ENCODE measurements around the gene LURAP1L.

The LURAP1L gene

GRCh38 chr9:12801187-12801586 lies 26.4 kb downstream of the LURAP1L start:
- Histone ChIP-seq H3K9ac (ENCODE audit: low read length) (no peak overlapping the region), H3K9me3 (ENCODE audit: insufficient read depth, low read length) (no peaks in the 10 kb centered on the region), H3K4me2 (ENCODE audit: low read length) (no peak overlapping the region), H2AFZ (ENCODE audit: low read depth, low read length) (no peak overlapping the region), H3K36me3 (replicated peaks; ENCODE audit: low read depth, low read length) (no peaks in the 10 kb centered on the region), H3K4me3 (ENCODE audit: low read length) (no peak overlapping the region), H4K20me1 (ENCODE audit: insufficient read depth, low read length) (no peaks in the 10 kb centered on the region), H3K27ac (ENCODE audit: low read length) (no peak overlapping the region), H3K4me1 (ENCODE audit: low read length) (no peaks in the 10 kb centered on the region), H3K27me3 (ENCODE audit: low read depth, low read length) (no peaks in the 10 kb centered on the region), H3K79me2 (ENCODE audit: low read length) (no peaks in the 10 kb centered on the region)
- no peak for TF ChIP-seq CTCF (IDR thresholded peaks at IDR 0.05; ENCODE audit: low read depth, low read length)
- no peak for TF ChIP-seq EZH2phosphoT487 (IDR thresholded peaks at IDR 0.05; ENCODE audit: low read depth)

GRCh38 chr9:12801663-12802062 lies 26.8 kb downstream of the LURAP1L start:
- Histone ChIP-seq H3K4me1 (ENCODE audit: low read length) (no peaks in the 10 kb centered on the region), H3K9me3 (ENCODE audit: insufficient read depth, low read length) (no peaks in the 10 kb centered on the region), H3K4me3 (ENCODE audit: low read length) (no peak overlapping the region), H3K4me2 (ENCODE audit: low read length) (no peak overlapping the region), H4K20me1 (ENCODE audit: insufficient read depth, low read length) (no peaks in the 10 kb centered on the region), H3K27ac (ENCODE audit: low read length) (no peak overlapping the region), H2AFZ (ENCODE audit: low read depth, low read length) (no peak overlapping the region), H3K36me3 (replicated peaks; ENCODE audit: low read depth, low read length) (no peaks in the 10 kb centered on the region), H3K27me3 (ENCODE audit: low read depth, low read length) (no peaks in the 10 kb centered on the region), H3K9ac (ENCODE audit: low read length) (no peak overlapping the region), H3K79me2 (ENCODE audit: low read length) (no peaks in the 10 kb centered on the region)
- TF ChIP-seq EZH2phosphoT487 (IDR thresholded peaks at IDR 0.05; ENCODE audit: low read depth) (no peak), CTCF (IDR thresholded peaks at IDR 0.05; ENCODE audit: low read depth, low read length) (no peak)

GRCh38 chr9:12802093-12802492 lies 27.3 kb downstream of the LURAP1L start:
- TF ChIP-seq EZH2phosphoT487 (IDR thresholded peaks at IDR 0.05; ENCODE audit: low read depth): no peak
- TF ChIP-seq CTCF (IDR thresholded peaks at IDR 0.05; ENCODE audit: low read depth, low read length): no peak
- Histone ChIP-seq H2AFZ (ENCODE audit: low read depth, low read length) (no peak overlapping the region), H3K27me3 (ENCODE audit: low read depth, low read length) (no peaks in the 10 kb centered on the region), H3K79me2 (ENCODE audit: low read length) (no peaks in the 10 kb centered on the region), H3K36me3 (replicated peaks; ENCODE audit: low read depth, low read length) (no peaks in the 10 kb centered on the region), H3K4me3 (ENCODE audit: low read length) (no peak overlapping the region), H3K9ac (ENCODE audit: low read length) (no peak overlapping the region), H3K9me3 (ENCODE audit: insufficient read depth, low read length) (no peaks in the 10 kb centered on the region), H4K20me1 (ENCODE audit: insufficient read depth, low read length) (no peaks in the 10 kb centered on the region), H3K4me1 (ENCODE audit: low read length) (no peaks in the 10 kb centered on the region), H3K4me2 (ENCODE audit: low read length) (no peak overlapping the region), H3K27ac (ENCODE audit: low read length) (no peak overlapping the region)

DNA sequence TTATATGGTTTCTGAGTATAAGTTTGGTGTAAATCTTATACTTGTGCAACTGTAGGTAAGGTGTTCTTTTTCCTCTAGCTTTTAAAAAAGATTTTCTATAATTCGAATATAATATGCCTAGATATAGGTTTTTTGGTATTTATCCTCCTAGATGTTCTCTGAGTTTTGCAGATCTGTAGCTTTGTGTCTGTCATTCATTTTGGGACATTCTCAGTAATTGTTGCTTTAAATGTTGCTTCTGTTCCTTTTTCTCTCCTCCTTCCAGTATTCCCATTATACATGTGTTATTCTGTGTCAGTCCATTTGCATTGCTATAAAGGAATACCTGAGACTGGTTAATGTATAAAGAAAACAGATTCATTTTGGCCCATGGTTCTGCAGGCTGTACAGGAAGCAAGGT lies 33.7 kb downstream of the LURAP1L start:
- Histone ChIP-seq H3K4me1 (ENCODE audit: low read length) (no peaks in the 10 kb centered on the region), H3K79me2 (ENCODE audit: low read length) (no peaks in the 10 kb centered on the region), H3K9ac (ENCODE audit: low read length) (no peak overlapping the region), H3K4me3 (ENCODE audit: low read length) (no peak overlapping the region), H3K9me3 (ENCODE audit: insufficient read depth, low read length) (no peaks in the 10 kb centered on the region), H3K27ac (ENCODE audit: low read length) (no peak overlapping the region), H3K27me3 (ENCODE audit: low read depth, low read length) (no peaks in the 10 kb centered on the region), H3K36me3 (replicated peaks; ENCODE audit: low read depth, low read length) (no peaks in the 10 kb centered on the region), H3K4me2 (ENCODE audit: low read length) (no peak overlapping the region), H2AFZ (ENCODE audit: low read depth, low read length) (no peak overlapping the region), H4K20me1 (ENCODE audit: insufficient read depth, low read length) (no peaks in the 10 kb centered on the region)
- TF ChIP-seq CTCF (IDR thresholded peaks at IDR 0.05; ENCODE audit: low read depth, low read length) (no peak), EZH2phosphoT487 (IDR thresholded peaks at IDR 0.05; ENCODE audit: low read depth) (no peak)

Data from OCI-LY3 (cell line).